OCI-LY3 (cell line): Measurements from ENCODE around the gene HOXC11.

ENCODE experiments used
- H2AFZ ChIP-seq: fragments of 200-600, 300-600 bp; shearing (Covaris generic); 2 replicates; pipeline ENCODE4 v1.6.0; 2014; ENCODE audit warnings: antibody characterized with exemption, low read depth, low read length
- H3K27ac ChIP-seq: fragments of 200-600, 300-600 bp; sonication (generic); 2 replicates; pipeline ENCODE4 v1.5.1; 2014; ENCODE audit warnings: mild to moderate bottlenecking, low read length, moderate library complexity, mixed read lengths
- H3K27me3 ChIP-seq: fragments of 200-600, 300-600 bp; sonication (generic); 2 replicates; pipeline ENCODE4 v1.6.1; 2014; ENCODE audit warnings: low read depth, low read length, mixed read lengths
- H3K36me3 ChIP-seq: fragments of 200-600, 300-600 bp; sonication (generic); replicated peaks from 2 replicates; pipeline ENCODE3; 2014; ENCODE audit warnings: low read depth, low read length, mixed read lengths
- H3K4me1 ChIP-seq: fragments of 300-600, 200-600 bp; sonication (generic); 2 replicates; pipeline ENCODE4 v1.6.1; 2014; ENCODE audit warnings: low read length, mixed read lengths
- H3K4me2 ChIP-seq: fragments of 200-600, 300-600 bp; sonication (generic); 2 replicates; pipeline ENCODE4 v1.6.1; 2014; ENCODE audit warnings: low read length, mixed read lengths
- H3K4me3 ChIP-seq: fragments of 300-600, 200-600 bp; sonication (generic); 2 replicates; pipeline ENCODE4 v1.5.1; 2014; ENCODE audit warnings: antibody characterized with exemption, mild to moderate bottlenecking, low read length, moderate library complexity
- H3K79me2 ChIP-seq: fragments of 300-600, 200-600 bp; shearing (Covaris generic); 2 replicates; pipeline ENCODE4 v1.6.1; 2014; ENCODE audit warnings: mild to moderate bottlenecking, low read length, mixed read lengths
- H3K9ac ChIP-seq: fragments of 300-600, 200-600 bp; shearing (Covaris generic); 2 replicates; pipeline ENCODE4 v1.6.0; 2014; ENCODE audit warnings: mild to moderate bottlenecking, low read length, moderate library complexity
- H3K9me3 ChIP-seq: fragments of 200-600, 300-600 bp; shearing (Covaris generic); 2 replicates; pipeline ENCODE4 v1.6.1; 2014; ENCODE audit warnings: low read length, mixed read lengths; ENCODE audit not compliant: insufficient read depth
- H4K20me1 ChIP-seq: fragments of 200-600, 300-600 bp; sonication (generic); 2 replicates; pipeline ENCODE4 v1.6.1; 2016; ENCODE audit warnings: low read length, mixed read lengths; ENCODE audit not compliant: insufficient read depth
- EZH2phosphoT487 ChIP-seq: fragments of 200-600 bp; shearing (Covaris generic); IDR thresholded peaks from 2 replicates; pipeline ENCODE4 v1.6.1; 2018; ENCODE audit warnings: antibody characterized with exemption, mixed run types, low read depth
- TF ChIP-seq, protein P1 (sequence below): fragments of 200-600, 300-600 bp; sonication (generic); IDR thresholded peaks from 2 replicates; pipeline ENCODE4 v1.5.1; 2014; ENCODE audit warnings: antibody characterized with exemption, low read length, low read depth

Gene HOXC11

GRCh38 chr12:53980802-53981496 is 8.0 kb downstream of the HOXC11 start:
- Histone ChIP-seq H3K4me2 (peak overlapping the region; percentile 78), H3K27ac (peak overlapping the region; percentile 38; the same call in 1 of the 2 replicates), H4K20me1 (no peaks in the 10 kb centered on the region), H3K9ac (peak overlapping the region; percentile 23; the same call in 1 of the 2 replicates), H3K27me3 (0 out of 2 replicates have a peak, but pooled peaks cover 5% of the 10 kb centered on the region), H2AFZ (peak overlapping the region; percentile 32; the same call in 1 of the 2 replicates), H3K4me1 (peaks cover 44% of the 10 kb centered on the region), H3K79me2 (no peaks in the 10 kb centered on the region), H3K9me3 (no peaks in the 10 kb centered on the region), H3K36me3 (no peaks in the 10 kb centered on the region), H3K4me3 (peak overlapping the region; percentile 56)
- TF ChIP-seq EZH2phosphoT487, result no peak
- TF ChIP-seq, protein P1, sequence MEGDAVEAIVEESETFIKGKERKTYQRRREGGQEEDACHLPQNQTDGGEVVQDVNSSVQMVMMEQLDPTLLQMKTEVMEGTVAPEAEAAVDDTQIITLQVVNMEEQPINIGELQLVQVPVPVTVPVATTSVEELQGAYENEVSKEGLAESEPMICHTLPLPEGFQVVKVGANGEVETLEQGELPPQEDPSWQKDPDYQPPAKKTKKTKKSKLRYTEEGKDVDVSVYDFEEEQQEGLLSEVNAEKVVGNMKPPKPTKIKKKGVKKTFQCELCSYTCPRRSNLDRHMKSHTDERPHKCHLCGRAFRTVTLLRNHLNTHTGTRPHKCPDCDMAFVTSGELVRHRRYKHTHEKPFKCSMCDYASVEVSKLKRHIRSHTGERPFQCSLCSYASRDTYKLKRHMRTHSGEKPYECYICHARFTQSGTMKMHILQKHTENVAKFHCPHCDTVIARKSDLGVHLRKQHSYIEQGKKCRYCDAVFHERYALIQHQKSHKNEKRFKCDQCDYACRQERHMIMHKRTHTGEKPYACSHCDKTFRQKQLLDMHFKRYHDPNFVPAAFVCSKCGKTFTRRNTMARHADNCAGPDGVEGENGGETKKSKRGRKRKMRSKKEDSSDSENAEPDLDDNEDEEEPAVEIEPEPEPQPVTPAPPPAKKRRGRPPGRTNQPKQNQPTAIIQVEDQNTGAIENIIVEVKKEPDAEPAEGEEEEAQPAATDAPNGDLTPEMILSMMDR, result no peak

GRCh38 chr12:53981634-53982565 is 9.0 kb downstream of the HOXC11 start:
- H3K4me3 ChIP-seq, result no peak overlapping the region
- no peaks in the 10 kb centered on the region for H3K36me3 ChIP-seq
- peak overlapping the region; percentile 23; the same call in 1 of the 2 replicates for H3K9ac ChIP-seq
- H3K79me2 ChIP-seq, result no peaks in the 10 kb centered on the region
- 0 out of 2 replicates have a peak, but pooled peaks cover 5% of the 10 kb centered on the region for H3K27me3 ChIP-seq
- peaks cover 44% of the 10 kb centered on the region for H3K4me1 ChIP-seq
- no peak overlapping the region for H2AFZ ChIP-seq
- H4K20me1 ChIP-seq, result no peaks in the 10 kb centered on the region
- peak overlapping the region; percentile 24; the same call in 1 of the 2 replicates for H3K27ac ChIP-seq
- TF ChIP-seq, protein P1, result peak; percentile 44
- TF ChIP-seq EZH2phosphoT487, result no peak
- no peaks in the 10 kb centered on the region for H3K9me3 ChIP-seq
- H3K4me2 ChIP-seq, result peak overlapping the region; percentile 78

- H3K9ac ChIP-seq, result no peak overlapping the region
- H3K79me2 ChIP-seq, result no peaks in the 10 kb centered on the region
- H3K4me2 ChIP-seq, result 0 out of 2 replicates have a peak overlapping the region, but pooled peaks have one; percentile 85
- H4K20me1 ChIP-seq, result no peaks in the 10 kb centered on the region
- H3K9me3 ChIP-seq, result no peaks in the 10 kb centered on the region
- no peaks in the 10 kb centered on the region for H3K27me3 ChIP-seq
- no peak for TF ChIP-seq EZH2phosphoT487
- TF ChIP-seq, protein P1, result no peak
- peaks cover 50% of the 10 kb centered on the region for H3K4me1 ChIP-seq
- no peak overlapping the region for H2AFZ ChIP-seq
- no peak overlapping the region for H3K27ac ChIP-seq
- H3K36me3 ChIP-seq, result no peaks in the 10 kb centered on the region
- no peak overlapping the region for H3K4me3 ChIP-seq
Measured at GRCh38 chr12:53982648-53983567, 10.0 kb downstream of the HOXC11 start.
